Activated naive CD4-positive, alpha-beta T cell treated with anti-CD3 and anti-CD28 coated beads for 36 hours (primary cell): Measurements from ENCODE around the gene PHPT1. TPM values are rescaled to one million over a fixed set of nuclear protein-coding genes. Genes with fewer than 3 reads are reported as not detected.
"Not testable (repeated sequence)": the region's sequence is repeated elsewhere in the genome, so short reads cannot be mapped to it uniquely, and the experiment has no call there.

Experiments
- CTCF ChIA-PET: fragments of 350-600 bp; sonication (Branson Sonifier 250); formaldehyde crosslinking; loops from one replicate; lab custom pipeline; 2021; ENCODE audit warnings: antibody characterized with exemption; lab: Charles Lee
- DNase-seq: peaks from one replicate; pipeline ENCODE4 v3.0.0-alpha.2; 2020
- H3K27ac Mint-ChIP-seq: one replicate; pipeline ENCODE4 v1.8.0; 2021; ENCODE audit warnings: mild to moderate bottlenecking, mixed read lengths
- H3K27me3 Mint-ChIP-seq: one replicate; pipeline ENCODE4 v1.8.0; 2021; ENCODE audit warnings: low read depth, mixed read lengths
- H3K36me3 Mint-ChIP-seq: one replicate; pipeline ENCODE4 v1.8.0; 2021; ENCODE audit warnings: low read depth, mixed read lengths
- H3K4me1 Mint-ChIP-seq: one replicate; pipeline ENCODE4 v1.8.0; 2021; ENCODE audit warnings: low read depth, mixed read lengths
- H3K4me3 Mint-ChIP-seq: one replicate; pipeline ENCODE4 v1.8.0; 2021; ENCODE audit warnings: mild to moderate bottlenecking, moderate library complexity, mixed read lengths
- H3K9me3 Mint-ChIP-seq: one replicate; pipeline ENCODE4 v1.8.0; 2021; ENCODE audit warnings: mixed read lengths
- intact Hi-C: fragments of 100-400 bp; cut with micrococcal nuclease; formaldehyde crosslinking; loops from one replicate; pipeline ENCODE4 v1.15.1; 2023
- total RNA-seq, 2 experiments: library from RNA; stranded (reverse); gene quantifications; one replicate each; pipeline ENCODE4 v1.2.3, GENCODE V29; 2021

PHPT1 gene
- total RNA-seq, 2 experiments from 2014 or later: 110 to 116 TPM

- Mint-ChIP-seq H3K9me3 (no peaks in the 10 kb centered on the region), H3K27me3 (no peaks in the 10 kb centered on the region), H3K27ac (no peak overlapping the region), H3K36me3 (peaks cover 4% of the 10 kb centered on the region), H3K4me3 (no peak overlapping the region), H3K4me1 (peaks cover 20% of the 10 kb centered on the region)
- intact Hi-C loops: no loop called here
- DNase-seq: peak; percentile 3
- CTCF ChIA-PET: interaction anchor here (1.0 kb wide), 1 partner anchor 20 kb away, joined by 3 read pairs; no protein-coding TSS in a partner anchor
Observed at GRCh38 chr9:136863623-136864273, 14.5 kb downstream of the PHPT1 start.

GRCh38 chr9:136865041-136865767, 16.0 kb downstream of the PHPT1 start:
- no peaks in the 10 kb centered on the region for H3K27me3 Mint-ChIP-seq
- H3K27ac Mint-ChIP-seq: peak overlapping the region; percentile 69
- intact Hi-C loops: loop anchor here (5.0 kb wide), 1 partner anchor 73 kb away; the partner anchor contains the start of gene TMEM141
- H3K4me1 Mint-ChIP-seq: peaks cover 20% of the 10 kb centered on the region
- peaks cover 4% of the 10 kb centered on the region for H3K36me3 Mint-ChIP-seq
- CTCF ChIA-PET: no interaction called here
- peak overlapping the region; percentile 87 for H3K4me3 Mint-ChIP-seq
- no peaks in the 10 kb centered on the region for H3K9me3 Mint-ChIP-seq
- peak; percentile 2 for DNase-seq

GRCh38 chr9:136865768-136866103, 16.5 kb downstream of the PHPT1 start:
- peak overlapping the region; percentile 87 for H3K4me3 Mint-ChIP-seq
- H3K9me3 Mint-ChIP-seq: no peaks in the 10 kb centered on the region
- peak overlapping the region; percentile 69 for H3K27ac Mint-ChIP-seq
- peaks cover 4% of the 10 kb centered on the region for H3K36me3 Mint-ChIP-seq
- peaks cover 20% of the 10 kb centered on the region for H3K4me1 Mint-ChIP-seq
- CTCF ChIA-PET: no interaction called here
- no peak for DNase-seq
- no peaks in the 10 kb centered on the region for H3K27me3 Mint-ChIP-seq
- intact Hi-C loops: loop anchor here (1.0 to 5.0 kb wide), 4 partner anchors 16 to 73 kb away; partner anchors contain the start of genes PHPT1, TMEM141 and TRAF2

- intact Hi-C loops: loop anchor here (1.0 to 5.0 kb wide), 4 partner anchors 15 to 75 kb away; partner anchors contain the start of genes PHPT1, TMEM141 and TRAF2
- DNase-seq: peak; percentile 6
- H3K9me3 Mint-ChIP-seq, H3K27me3 Mint-ChIP-seq, H3K27ac Mint-ChIP-seq, CTCF ChIA-PET, H3K36me3 Mint-ChIP-seq: not testable (repeated sequence)
- Mint-ChIP-seq H3K4me3 (peak overlapping the region; percentile 69), H3K4me1 (peaks cover 20% of the 10 kb centered on the region)
Observed at GRCh38 chr9:136866898-136867421, 17.8 kb downstream of the PHPT1 start.

GRCh38 chr9:136867480-136867879, 18.3 kb downstream of the PHPT1 start:
- Mint-ChIP-seq H3K27me3 (no peaks in the 10 kb centered on the region), H3K4me1 (peaks cover 20% of the 10 kb centered on the region), H3K27ac (no peak overlapping the region), H3K9me3 (peaks cover under 1% of the 10 kb centered on the region), H3K4me3 (peak overlapping the region; percentile 69), H3K36me3 (peaks cover 5% of the 10 kb centered on the region)
- CTCF ChIA-PET: no interaction called here
- intact Hi-C loops: loop anchor here (5.0 kb wide), 1 partner anchor 75 kb away; the partner anchor contains the start of gene TMEM141
- DNase-seq: no peak

- CTCF ChIA-PET: interaction anchor here (1.1 kb wide), 1 partner anchor 13 kb away, joined by 3 read pairs; no protein-coding TSS in a partner anchor
- H3K9me3 Mint-ChIP-seq: peaks cover 4% of the 10 kb centered on the region
- intact Hi-C loops: loop anchor here (5.0 kb wide), 1 partner anchor 76 kb away; the partner anchor contains the start of gene TMEM141
- peaks cover 6% of the 10 kb centered on the region for H3K36me3 Mint-ChIP-seq
- peak overlapping the region; percentile 59 for H3K4me3 Mint-ChIP-seq
- H3K27me3 Mint-ChIP-seq: no peaks in the 10 kb centered on the region
- H3K4me1 Mint-ChIP-seq: peaks cover 20% of the 10 kb centered on the region
- no peak for DNase-seq
- H3K27ac Mint-ChIP-seq: no peak overlapping the region
Observed at GRCh38 chr9:136867917-136868316, 18.7 kb downstream of the PHPT1 start.

GRCh38 chr9:136868644-136869043, 19.4 kb downstream of the PHPT1 start:
- Mint-ChIP-seq H3K27me3 (no peaks in the 10 kb centered on the region), H3K9me3 (peaks cover 4% of the 10 kb centered on the region), H3K4me1 (peaks cover 19% of the 10 kb centered on the region), H3K27ac (no peak overlapping the region), H3K36me3 (peaks cover 7% of the 10 kb centered on the region), H3K4me3 (peak overlapping the region; percentile 42)
- intact Hi-C loops: loop anchor here (5.0 kb wide), 1 partner anchor 76 kb away; the partner anchor contains the start of gene TMEM141
- CTCF ChIA-PET: interaction anchor here (1.1 kb wide), 1 partner anchor 13 kb away, joined by 3 read pairs; no protein-coding TSS in a partner anchor
- peak; percentile 3 for DNase-seq

- not testable (repeated sequence) for H3K27me3 Mint-ChIP-seq, H3K27ac Mint-ChIP-seq
- H3K4me1 Mint-ChIP-seq: peaks cover 12% of the 10 kb centered on the region
Observed at GRCh38 chr9:136869611-136870010, 20.4 kb downstream of the PHPT1 start.

GRCh38 chr9:136875155-136875554, 25.9 kb downstream of the PHPT1 start:
- Mint-ChIP-seq H3K36me3 (peaks cover 3% of the 10 kb centered on the region), H3K4me1 (peaks cover 1% of the 10 kb centered on the region), H3K9me3 (peaks cover 4% of the 10 kb centered on the region), H3K27ac (no peak overlapping the region), H3K27me3 (no peaks in the 10 kb centered on the region), H3K4me3 (no peak overlapping the region)
- intact Hi-C loops: no loop called here
- CTCF ChIA-PET: no interaction called here
- no peak for DNase-seq

More at GRCh38 chr9:136869611-136870010, 20.4 kb downstream of the PHPT1 start:
- intact Hi-C loops: loop anchor here (5.0 kb wide), 1 partner anchor 77 kb away; the partner anchor contains the start of gene TMEM141
- not testable (repeated sequence) for H3K36me3 Mint-ChIP-seq, DNase-seq, H3K9me3 Mint-ChIP-seq, H3K4me3 Mint-ChIP-seq
- CTCF ChIA-PET: interaction anchor here (1.0 to 1.5 kb wide), 2 partner anchors 160 to 177 kb away, joined by 3 to 6 read pairs; no protein-coding TSS in a partner anchor

- H3K9me3 Mint-ChIP-seq: peaks cover 4% of the 10 kb centered on the region
- no peak overlapping the region for H3K27ac Mint-ChIP-seq
- H3K27me3 Mint-ChIP-seq: no peaks in the 10 kb centered on the region
- H3K4me1 Mint-ChIP-seq: peaks cover 12% of the 10 kb centered on the region
- no peak for DNase-seq
- intact Hi-C loops: no loop called here
- CTCF ChIA-PET: no interaction called here
- H3K36me3 Mint-ChIP-seq: peaks cover 3% of the 10 kb centered on the region
- no peak overlapping the region for H3K4me3 Mint-ChIP-seq
Observed at GRCh38 chr9:136876476-136876875, 27.3 kb downstream of the PHPT1 start.

GRCh38 chr9:136880651-136881050, 31.4 kb downstream of the PHPT1 start:
- Mint-ChIP-seq H3K4me3 (no peak overlapping the region), H3K27ac (no peak overlapping the region), H3K36me3 (peaks cover 6% of the 10 kb centered on the region), H3K4me1 (peaks cover 43% of the 10 kb centered on the region), H3K27me3 (no peaks in the 10 kb centered on the region), H3K9me3 (no peaks in the 10 kb centered on the region)
- CTCF ChIA-PET: interaction anchor here (0.7 to 1.2 kb wide), 2 partner anchors 12 to 149 kb away, joined by 3 read pairs; no protein-coding TSS in a partner anchor
- intact Hi-C loops: loop anchor here (2.0 to 10.0 kb wide), 4 partner anchors 342 to 976 kb away; partner anchors contain the start of genes CAMSAP1, CYSRT1, RNF208 and RNF224
- DNase-seq: no peak

- Mint-ChIP-seq H3K27ac (peak overlapping the region; percentile 97), H3K9me3 (no peaks in the 10 kb centered on the region), H3K27me3 (no peaks in the 10 kb centered on the region), H3K36me3 (peaks cover 6% of the 10 kb centered on the region), H3K4me1 (peaks cover 43% of the 10 kb centered on the region), H3K4me3 (peak overlapping the region; percentile 70)
- intact Hi-C loops: loop anchor here (1.0 to 10.0 kb wide), 10 partner anchors 15 to 977 kb away; partner anchors contain the start of genes CAMSAP1, CYSRT1, EDF1 and FBXW5
- DNase-seq: peak; percentile 86
- CTCF ChIA-PET: interaction anchor here (0.7 to 1.2 kb wide), 4 partner anchors 23 to 148 kb away, joined by 3 read pairs; partner anchors contain the start of gene AJM1
Observed at GRCh38 chr9:136881691-136882108, 32.5 kb downstream of the PHPT1 start.
